SKM-1 treated with dmso at 0.1 percent for 144 hours (cell line): ENCODE measurements around the gene ARHGEF6.
"Not testable (repeated sequence)": the region's sequence is repeated elsewhere in the genome, so short reads cannot be mapped to it uniquely, and the experiment has no call there.

ENCODE experiments used
- DNase-seq: peaks from one replicate; lab custom pipeline; 2025; ENCODE audit not compliant: unreplicated experiment; lab: John Stamatoyannopoulos, UW

ARHGEF6 gene, protein sequence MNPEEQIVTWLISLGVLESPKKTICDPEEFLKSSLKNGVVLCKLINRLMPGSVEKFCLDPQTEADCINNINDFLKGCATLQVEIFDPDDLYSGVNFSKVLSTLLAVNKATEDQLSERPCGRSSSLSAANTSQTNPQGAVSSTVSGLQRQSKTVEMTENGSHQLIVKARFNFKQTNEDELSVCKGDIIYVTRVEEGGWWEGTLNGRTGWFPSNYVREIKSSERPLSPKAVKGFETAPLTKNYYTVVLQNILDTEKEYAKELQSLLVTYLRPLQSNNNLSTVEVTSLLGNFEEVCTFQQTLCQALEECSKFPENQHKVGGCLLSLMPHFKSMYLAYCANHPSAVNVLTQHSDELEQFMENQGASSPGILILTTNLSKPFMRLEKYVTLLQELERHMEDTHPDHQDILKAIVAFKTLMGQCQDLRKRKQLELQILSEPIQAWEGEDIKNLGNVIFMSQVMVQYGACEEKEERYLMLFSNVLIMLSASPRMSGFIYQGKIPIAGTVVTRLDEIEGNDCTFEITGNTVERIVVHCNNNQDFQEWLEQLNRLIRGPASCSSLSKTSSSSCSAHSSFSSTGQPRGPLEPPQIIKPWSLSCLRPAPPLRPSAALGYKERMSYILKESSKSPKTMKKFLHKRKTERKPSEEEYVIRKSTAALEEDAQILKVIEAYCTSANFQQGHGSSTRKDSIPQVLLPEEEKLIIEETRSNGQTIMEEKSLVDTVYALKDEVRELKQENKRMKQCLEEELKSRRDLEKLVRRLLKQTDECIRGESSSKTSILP

GRCh38 chrX:136780763-136781162, at the start of gene ARHGEF6:
TSS of gene ARHGEF6 (minus strand) at chrX:136780932. CDS start at chrX:136780882, 50 bp downstream.
- DNase-seq = peak; percentile 24

DNA sequence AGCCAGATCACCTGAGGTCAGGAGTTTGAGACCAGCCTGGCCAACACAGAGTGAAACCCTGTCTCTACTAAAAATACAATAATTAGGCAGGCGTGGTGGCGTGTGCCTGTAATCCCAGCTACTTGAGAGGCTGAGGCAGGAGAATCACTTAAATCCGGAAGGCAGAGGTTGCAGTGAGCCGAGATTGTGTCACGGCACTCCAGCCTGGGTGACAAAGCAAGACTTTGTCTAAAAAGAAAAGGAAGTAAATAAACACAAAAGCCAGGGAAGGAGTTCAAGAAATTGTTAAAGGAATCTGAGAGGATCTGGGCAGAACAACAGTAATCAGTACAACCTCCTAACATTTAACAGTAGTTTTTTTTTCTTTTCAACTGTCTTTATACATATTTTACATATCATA, 48.7 kb upstream of the ARHGEF6 start:
- DNase-seq = no peak

DNA sequence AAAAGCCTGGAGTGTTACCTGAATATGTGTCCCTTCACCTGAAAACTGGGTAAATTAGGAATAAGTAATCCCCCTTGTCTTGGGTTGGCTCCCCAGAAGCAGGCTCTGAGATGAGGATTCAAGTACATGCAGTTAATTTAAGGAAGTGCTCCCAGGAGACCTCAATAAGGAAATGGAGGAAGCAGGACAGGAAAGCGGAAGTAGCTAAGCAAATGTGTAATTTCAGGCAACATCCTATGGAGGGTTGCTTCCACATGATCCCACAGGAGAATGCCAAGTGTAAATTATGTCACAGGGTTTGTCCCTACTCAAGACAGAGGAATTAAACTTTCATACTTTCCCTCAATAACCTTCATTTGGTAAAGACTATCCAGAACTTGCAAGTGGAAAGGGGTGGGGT, 48.1 kb upstream of the ARHGEF6 start:
- DNase-seq = peak; percentile 46

DNA sequence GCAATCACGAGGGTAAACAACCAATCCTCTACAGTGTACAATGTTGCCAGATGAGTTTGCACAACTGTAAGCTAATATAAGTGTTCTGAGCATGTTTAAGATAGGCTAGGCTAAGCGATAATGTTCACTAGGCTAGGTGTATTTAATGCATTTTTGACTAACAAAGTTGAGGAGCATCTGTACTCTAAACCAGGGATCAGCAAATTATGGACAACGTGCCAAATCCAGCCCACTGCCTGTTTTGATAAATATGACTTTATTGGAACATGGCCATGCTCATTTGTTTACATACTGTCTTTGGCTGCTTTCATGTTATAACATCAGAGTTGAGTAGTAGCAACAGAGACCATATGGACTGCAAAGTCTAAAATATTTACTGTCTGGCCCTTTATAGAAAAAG, 46.3 kb upstream of the ARHGEF6 start:
- no peak for DNase-seq

GRCh38 chrX:136825771-136826170, 45.0 kb upstream of the ARHGEF6 start:
- no peak for DNase-seq

DNA sequence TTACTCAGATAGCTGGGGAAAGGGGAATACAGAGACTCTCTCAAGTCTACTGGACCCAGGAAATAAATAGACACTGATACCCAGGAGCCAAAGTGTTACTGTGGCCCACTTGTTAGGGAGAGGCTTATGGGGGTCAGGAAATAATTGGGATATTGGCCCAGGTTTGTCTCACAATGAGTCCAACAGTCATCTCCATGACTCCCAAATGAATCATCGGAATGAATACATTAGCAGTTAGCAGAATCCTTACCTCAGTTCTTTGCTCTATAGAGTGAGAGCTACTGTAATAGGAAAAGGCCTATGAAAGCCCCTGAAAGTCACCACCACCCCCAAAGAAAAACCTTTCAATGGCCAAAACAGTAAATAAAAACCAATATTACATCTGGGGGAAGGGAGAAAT, 42.4 kb upstream of the ARHGEF6 start:
- DNase-seq = no peak

DNA sequence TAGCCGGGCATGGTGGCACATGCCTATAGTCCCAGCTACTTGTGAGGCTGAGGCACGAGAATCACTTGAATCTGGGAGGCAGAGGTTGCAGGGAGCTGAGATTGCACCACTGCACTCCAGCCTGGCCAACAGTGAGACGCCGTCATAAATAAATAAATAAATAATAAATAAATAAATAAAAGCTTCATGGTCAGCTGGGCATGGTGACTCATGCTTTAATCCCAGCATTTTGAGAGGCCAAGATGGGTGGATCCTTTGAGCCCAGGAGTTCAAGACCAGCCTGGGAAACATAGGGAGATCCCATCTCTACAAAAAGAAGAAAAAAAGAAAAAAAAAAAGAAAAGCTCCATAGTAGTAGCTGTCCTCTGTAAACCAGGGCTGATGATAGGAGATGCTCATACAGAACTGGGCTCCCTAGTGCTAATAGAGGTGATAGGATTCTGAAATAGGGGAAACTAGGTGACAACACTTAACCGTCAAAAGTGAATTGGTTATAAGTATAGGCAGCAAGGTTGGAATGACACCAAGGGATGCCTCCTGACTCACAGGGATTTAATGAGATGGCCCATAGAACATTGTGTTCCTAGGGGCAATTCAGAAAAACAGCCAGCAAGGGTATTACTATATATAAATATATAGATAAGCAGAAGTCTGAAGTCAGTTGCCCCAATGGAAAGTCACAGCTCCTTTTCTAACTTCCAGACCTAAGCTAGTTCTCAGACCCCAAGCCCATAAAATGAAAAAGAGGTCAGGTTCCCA, 41.8 kb upstream of the ARHGEF6 start:
- DNase-seq = no peak

DNA sequence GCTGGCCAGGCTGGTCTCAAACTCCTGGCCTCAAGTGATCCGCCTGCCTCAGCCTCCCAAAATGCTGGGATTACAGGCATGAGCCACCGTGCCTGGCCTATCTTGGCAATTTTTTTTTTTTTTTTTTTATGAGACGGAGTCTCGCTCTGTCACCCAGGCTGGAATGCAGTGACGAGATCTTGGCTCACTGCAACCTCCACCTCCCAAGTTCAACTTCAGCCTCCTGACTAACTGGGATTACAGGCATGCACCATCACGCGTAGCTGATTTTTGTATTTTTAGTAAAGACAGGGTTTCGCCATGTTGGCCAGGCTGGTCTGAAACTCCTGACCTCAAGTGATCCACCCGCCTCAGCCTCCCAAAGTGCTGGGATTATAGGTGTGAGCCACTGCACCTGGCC, 39.0 kb upstream of the ARHGEF6 start:
- not testable (repeated sequence) for DNase-seq

DNA sequence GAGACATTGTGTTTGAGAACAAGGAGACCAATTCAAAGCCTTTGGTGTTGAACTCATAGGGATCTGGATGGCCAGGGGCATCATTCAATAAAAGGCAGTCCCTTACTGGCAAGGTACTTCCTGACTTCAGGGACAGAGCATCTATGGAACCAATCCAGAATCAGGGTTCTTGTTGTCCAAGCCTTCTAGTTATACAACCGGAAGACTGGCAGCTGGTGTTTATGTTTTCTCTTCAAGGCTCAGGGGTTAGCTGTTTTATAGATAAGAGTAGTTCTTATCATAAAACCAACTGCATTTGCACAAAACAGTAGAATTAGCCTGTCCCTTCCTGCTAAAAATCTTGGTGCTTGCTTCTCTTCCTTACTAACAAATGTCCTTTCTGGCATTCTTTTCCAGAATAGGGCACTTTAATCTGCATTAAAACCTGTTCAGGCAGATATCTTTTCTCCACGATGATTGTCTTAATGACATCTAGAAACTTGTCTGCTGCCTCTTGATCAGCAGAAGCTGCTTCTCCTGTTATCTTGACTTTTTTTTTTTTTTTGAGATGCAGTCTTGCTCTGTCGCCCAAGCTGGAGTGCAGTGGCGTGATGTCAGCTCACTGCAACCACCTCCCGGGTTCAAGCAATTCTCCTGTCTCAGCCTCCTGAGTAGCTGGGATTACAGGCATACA, 38.4 kb upstream of the ARHGEF6 start:
- no peak for DNase-seq

- DNase-seq = no peak
These were observed 36.2 kb upstream of the ARHGEF6 start for GRCh38 chrX:136816975-136817374.

DNA sequence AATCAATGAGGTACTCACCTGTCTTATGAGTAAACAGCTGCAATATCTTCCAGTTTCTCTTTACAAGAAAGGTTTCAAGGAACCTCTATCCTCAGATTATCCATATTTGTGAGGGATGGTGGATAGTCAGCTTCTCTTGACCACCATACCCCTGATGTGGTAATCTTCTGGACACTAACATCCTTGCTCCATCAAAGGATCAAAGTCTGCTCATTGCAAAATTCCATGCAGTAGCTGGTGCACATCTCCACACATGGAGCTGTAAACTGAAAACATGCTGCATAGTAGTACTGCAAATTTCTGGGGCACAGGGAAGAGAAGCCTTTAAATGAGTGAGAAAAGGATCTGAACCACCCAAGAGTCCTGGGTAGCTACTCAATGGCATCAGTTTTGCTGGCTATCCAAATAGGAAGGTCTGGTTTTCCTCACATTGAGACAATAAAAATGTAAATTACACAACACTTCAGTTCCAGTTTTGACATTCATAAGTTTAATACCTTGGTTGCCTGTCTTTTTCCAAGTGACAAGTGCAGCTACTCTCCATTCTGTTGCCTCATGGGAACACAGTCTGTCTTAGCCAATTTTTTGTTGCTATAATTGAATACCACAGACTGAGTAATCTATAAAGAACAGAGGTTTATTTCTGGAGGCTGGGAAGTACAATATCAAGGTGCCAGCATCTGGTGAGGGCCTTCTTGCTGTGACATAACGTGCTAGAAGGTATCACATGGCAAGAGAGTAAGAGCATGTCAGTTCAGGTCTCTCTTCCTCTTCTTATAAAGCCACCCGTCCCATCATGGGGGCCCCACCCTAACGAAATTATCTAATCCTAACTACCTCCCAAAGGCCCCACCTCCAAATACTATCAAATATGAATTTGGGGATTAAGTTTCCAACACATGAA, 34.4 kb upstream of the ARHGEF6 start:
- no peak for DNase-seq

- DNase-seq = no peak
These were observed 31.6 kb upstream of the ARHGEF6 start for GRCh38 chrX:136812286-136812685.

- DNase-seq = no peak
These were observed 29.8 kb upstream of the ARHGEF6 start for GRCh38 chrX:136810493-136810892.

DNA sequence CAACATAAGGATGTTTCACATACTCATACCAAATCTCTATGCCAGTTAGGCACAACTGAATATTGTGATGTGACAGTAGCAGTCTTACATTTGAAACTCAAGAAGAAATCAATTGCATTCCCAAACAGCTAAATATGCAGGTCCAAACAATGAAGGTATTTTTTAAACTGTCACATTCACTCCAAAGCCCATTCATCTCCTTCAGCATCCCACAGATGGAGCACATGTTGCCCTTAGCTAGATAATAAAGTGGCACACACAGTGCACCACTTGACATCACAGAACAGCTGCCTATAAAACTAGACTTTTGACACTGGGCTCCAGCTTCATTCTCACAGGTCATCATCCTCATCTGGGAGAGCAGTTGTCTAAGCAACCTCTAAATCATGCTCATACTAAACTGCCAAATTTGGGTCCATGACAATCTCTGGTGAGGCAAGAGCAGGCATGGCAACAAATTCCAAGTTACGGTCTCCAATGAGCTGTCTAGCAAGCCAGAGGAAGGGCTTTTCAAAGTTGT, 26.2 kb upstream of the ARHGEF6 start:
- DNase-seq = no peak

GRCh38 chrX:136802515-136802914, 21.8 kb upstream of the ARHGEF6 start:
- no peak for DNase-seq

DNA sequence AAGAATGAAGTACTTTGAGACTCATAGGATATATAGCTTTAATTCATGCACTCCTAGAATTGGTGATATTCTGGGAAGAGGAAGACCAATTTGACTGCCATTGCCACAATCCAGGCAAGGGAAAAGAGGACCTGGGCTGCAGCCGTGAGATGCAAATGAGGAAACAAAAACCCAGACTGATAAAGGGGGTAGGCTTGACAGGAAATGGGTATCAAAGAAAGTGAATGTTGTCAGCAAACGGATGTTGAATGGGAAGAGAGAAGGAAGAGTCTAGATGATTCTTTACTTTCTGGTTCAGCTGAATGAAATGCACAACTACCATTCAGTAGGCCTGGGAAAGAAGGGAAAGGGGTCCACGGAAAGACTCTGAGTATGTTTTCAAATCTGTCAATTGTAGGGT, 17.1 kb upstream of the ARHGEF6 start:
- DNase-seq = no peak

DNA sequence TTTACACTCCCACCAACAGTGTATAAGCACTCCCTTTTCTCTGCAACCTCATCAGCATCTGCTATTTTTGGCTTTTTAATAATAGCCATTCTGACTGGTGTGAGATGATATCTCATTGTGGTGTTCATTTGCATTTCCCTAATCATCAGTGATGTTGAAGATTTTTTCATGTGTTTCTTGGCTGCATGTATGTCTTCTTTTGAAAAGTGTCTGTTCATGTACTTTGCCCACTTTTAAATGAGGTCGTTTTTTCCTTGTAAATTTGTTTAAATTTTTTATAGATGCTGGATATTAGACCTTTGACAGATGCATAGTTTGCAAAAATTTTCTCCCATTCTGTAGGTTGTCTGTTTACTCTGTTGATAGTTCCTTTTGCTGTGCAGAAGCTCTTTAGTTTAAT, 14.4 kb upstream of the ARHGEF6 start:
- not testable (repeated sequence) for DNase-seq

- not testable (repeated sequence) for DNase-seq
These were observed 13.9 kb upstream of the ARHGEF6 start for GRCh38 chrX:136794660-136795059.

DNA sequence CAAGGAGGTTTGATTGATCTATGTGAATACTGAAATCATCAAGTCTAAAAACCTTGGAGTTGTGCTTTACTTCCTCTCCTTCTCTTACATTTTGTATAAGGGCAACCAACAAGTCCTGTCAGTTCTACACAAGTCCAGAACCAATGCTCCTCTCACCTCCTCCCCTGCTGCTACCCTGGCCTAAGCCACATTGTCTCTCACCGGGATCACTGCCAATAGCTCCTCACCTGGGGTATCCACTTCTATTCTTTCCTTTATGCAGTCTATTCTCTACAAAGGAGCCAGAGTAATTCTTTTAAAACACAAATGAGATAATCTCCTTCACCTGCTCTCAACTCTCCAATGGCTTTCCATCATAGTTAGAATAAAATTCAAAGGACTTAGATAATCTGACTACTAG, 13.3 kb upstream of the ARHGEF6 start:
- DNase-seq = no peak

- DNase-seq = no peak
These were observed 9.1 kb upstream of the ARHGEF6 start for GRCh38 chrX:136789856-136790255.
